Endothelial cell of hepatic sinusoid (primary cell): ENCODE measurements around the gene KRTAP10-12.
"Not testable (repeated sequence)": the region's sequence is repeated elsewhere in the genome, so short reads cannot be mapped to it uniquely, and the experiment has no call there.

Source experiments
- in situ Hi-C: cut with HindIII; loops from 2 replicates; pipeline ENCODE4 v1.10.0; 2017; ENCODE audit warnings: low sequenced_read_pairs

The KRTAP10-12 gene, protein sequence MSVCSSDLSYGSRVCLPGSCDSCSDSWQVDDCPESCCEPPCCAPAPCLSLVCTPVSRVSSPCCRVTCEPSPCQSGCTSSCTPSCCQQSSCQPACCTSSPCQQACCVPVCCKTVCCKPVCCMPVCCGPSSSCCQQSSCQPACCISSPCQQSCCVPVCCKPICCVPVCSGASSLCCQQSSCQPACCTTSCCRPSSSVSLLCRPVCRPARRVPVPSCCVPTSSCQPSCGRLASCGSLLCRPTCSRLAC

DNA sequence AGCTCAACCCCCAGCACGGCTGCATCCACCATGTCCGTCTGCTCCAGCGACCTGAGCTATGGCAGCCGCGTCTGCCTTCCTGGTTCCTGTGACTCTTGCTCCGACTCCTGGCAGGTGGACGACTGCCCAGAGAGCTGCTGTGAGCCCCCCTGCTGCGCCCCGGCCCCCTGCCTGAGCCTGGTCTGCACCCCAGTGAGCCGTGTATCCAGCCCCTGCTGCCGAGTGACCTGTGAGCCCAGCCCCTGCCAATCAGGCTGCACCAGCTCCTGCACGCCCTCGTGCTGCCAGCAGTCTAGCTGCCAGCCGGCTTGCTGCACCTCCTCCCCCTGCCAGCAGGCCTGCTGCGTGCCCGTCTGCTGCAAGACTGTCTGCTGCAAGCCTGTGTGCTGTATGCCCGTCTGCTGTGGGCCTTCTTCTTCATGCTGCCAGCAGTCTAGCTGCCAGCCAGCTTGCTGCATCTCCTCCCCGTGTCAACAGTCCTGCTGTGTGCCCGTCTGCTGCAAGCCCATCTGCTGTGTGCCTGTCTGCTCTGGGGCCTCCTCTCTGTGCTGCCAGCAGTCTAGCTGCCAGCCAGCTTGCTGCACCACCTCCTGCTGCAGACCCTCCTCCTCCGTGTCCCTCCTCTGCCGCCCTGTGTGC, at the start of gene KRTAP10-12:
Gene KRTAP10-12, plus strand, starts transcription at position 1 of the 639 bp plus-strand sequence. Its CDS starts 30 bp downstream, at position 31.
- in situ Hi-C loops = not testable (repeated sequence)

DNA sequence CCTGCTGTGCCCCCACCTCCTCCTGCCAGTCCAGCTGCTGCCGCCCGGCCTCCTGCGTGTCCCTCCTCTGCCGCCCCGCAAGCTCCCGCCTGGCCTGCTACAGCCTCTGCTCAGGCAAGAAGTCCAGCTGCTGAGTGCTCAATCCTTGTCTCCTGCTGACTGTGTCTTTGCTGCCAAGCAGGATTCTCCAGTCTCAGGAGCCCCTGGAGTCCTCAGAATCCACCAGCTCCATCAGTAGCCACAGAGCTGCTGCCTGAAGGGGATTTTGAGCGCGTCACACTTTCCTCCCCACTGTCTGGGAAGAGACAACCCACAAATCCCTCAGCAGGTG, 49.8 kb upstream of the KRTAP10-12 start:
- in situ Hi-C loops = loop anchor here (5.0 kb wide), 1 partner anchor 65 kb away; the partner anchor contains the start of gene TSPEAR

DNA sequence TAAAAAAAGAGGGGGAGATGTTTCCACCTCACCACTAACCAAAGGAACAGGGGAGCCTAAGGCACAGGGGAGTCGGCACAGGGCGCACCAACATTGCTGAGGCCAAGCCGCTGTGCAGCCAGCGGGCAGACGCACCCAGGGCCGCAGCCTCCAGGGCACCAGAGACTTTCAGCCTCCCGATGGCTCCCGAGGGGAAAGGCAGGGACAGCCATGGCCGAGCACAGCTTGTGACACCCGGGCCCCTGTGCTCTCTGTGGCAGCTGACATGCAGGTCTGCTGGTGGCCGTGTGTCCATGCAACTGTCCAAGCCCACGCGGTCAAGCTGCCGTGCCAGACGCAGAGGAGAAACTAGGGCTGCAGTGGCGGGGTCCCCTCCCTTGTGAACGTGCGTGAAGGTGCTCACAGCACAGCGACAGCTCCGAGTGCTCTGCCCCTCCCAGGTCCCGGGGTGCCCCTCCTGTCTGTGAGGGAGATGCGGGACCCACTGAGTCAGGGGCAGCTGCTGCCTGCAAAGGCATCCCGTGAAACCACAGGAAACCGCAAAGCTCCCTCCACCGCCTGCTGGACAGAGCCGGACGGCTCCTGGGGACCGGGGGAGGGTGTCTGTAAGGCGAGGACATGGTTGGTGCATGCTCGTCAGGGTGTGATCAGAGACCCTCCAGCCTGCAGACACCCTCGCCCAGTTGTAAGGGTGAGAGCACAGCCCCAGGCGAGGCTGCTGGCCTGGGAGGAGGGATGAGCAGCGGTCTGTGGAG, 48.2 kb upstream of the KRTAP10-12 start:
- in situ Hi-C loops = loop anchor here (5.0 kb wide), 1 partner anchor 64 kb away; the partner anchor contains the start of gene TSPEAR

DNA sequence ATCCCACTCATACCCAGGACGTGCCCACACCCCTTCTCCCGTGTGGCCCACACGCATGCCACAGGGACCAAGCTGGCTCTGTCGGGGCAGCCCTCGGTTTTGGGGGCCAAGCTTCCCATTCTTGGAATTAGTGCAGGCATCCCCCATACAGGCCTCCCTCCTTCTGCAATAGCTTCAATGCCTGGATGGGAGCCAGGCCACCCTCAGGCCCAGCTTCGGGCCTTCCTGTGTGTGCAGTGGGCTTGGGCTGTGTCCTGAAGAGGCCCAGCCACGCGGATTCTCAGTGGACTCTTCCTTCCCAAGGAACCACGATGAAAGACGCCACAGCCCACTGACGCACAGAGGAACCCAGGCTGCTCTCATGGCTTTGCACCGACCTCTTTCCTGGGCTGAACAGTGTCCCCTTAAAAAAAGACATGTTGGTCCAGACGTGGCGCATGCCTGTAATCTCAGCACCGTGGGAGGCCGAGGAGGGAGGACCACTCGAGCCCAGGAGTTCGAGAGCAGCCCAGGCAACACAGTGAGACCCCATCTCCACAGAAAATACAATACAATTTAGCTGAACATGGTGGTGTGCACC, 47.4 kb upstream of the KRTAP10-12 start:
- in situ Hi-C loops = loop anchor here (5.0 kb wide), 2 partner anchors 43 to 63 kb away; partner anchors contain the start of gene TSPEAR

DNA sequence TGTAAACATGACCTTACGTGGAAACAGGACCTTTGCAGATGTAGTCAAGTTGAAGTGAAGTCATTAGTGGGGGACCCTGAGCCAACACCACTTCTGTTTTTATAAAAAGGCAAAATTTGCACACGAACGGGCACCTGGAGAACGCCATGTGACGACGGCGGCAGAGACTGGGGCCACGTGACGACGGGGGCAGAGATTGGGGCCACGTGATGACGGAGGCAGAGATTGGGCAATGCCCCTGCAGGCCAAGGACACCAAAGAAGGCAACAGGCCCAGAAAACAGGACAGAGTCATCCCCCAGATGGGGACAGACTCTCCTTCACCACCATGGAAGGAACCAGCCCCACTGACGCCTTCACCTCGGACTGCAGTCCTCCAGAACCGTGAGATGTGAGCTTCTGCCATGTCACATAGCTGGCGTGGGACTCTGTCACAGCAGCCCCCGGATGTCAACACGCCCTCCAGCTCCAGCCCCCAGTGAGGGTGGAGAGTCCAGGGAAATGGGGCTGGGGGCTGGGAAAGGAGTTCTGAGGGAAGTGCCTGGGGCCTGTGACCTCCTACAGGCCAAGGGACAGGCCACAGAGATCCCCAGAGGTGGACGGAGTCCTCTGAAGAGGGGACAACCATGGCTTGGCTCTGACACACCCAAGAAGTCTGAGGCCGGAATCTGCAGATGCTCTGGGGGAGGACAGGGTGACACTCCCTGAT, 46.6 kb upstream of the KRTAP10-12 start:
- in situ Hi-C loops = loop anchor here (5.0 kb wide), 1 partner anchor 42 kb away; no protein-coding TSS in a partner anchor

DNA sequence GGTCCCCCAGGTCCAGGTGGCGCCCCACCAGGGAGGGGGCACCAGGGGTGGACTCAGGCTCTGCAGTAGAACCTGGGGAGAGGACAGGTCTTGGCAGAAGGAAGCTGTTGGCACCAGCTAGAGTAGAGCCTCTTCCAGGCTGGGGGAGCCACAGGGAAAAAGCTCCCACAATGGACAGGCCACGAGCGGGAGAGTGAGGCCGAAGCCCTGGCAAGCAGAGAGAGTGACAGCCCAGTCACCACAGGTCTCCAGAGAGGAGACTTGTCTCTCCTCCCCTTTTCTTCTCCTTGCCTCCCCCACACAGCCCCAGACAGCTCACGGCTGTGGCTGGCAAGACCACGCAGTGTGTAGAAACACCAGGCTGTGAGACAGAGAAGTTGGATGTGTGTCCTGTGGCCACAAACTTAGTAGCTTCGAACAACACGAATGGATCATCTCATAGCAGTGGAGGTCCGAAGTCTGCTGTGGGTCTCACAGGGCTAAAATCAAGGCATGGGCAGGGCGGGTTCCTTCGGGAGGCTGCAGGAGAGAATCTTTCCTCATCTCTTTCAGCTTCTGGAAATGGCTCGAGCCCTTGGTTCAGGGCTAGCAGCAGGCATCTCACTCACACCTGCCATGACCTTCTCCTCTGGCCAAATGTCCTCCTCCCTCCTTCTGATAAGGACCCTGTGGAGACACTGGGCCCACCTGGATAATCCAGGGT, 45.8 kb upstream of the KRTAP10-12 start:
- in situ Hi-C loops = loop anchor here (5.0 kb wide), 1 partner anchor 41 kb away; no protein-coding TSS in a partner anchor

DNA sequence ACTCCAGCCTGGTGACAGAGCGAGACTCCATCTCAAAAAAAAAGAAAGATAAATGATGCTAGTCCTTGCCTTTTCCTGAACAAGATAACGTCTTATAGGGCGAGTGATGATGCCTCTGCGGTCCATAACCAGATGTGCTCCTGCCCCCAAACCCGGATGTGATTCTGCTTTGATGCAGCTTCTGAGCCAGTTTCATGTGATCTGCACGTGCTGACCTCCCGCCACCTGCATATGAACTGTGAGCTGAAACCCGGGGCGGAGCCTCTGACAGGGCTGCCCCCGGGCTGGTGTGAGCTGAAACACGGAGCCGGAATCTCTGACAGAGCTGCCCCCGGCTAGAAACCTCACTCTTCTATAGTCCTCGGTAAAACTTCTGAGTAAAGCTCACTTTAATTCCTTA, 43.8 kb upstream of the KRTAP10-12 start:
- in situ Hi-C loops = loop anchor here (5.0 kb wide), 1 partner anchor 39 kb away; no protein-coding TSS in a partner anchor

DNA sequence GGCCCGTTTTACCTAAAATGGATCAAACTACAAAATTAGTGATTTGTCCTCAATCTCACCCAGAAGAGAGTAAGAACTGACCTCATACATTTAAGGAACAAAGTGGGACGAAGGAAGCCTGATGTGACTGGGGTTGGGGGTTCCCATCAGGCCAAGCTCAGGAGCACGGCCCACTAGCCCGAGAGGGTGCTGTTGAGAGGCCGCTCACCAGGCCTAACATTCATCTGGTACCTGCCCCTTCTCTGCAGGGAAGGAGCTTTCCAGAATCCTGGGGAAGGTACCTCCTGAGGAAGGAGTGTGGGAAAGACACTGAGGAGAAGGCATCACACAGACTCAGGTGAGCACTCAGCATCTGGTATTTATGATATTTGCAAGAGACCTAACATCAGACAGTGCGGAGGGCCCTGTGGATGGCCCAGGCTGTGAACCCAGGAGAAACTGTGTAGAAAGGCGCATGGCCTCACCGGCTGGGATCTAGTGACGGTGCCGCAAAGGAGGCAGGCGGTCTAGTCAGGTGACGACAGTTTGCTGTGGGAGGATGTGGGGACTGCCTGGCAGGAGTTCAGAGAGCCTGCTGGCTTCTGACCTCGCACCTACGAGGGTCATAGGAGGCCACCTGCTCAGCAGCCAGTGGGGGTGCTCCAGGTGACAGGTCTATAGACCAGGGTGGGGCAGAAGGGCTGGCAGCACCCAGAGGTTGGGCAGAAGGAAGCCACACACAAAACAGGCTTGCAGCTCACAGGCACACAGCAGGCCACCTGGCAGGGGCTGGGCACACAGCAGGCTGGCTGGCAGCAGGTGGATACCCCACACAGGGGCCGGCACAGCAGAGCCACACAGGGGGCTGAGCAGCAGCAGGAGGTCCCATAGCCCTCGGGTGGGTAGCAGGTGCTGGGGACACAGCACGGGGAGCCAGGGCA, 43.1 kb upstream of the KRTAP10-12 start:
- in situ Hi-C loops = loop anchor here (5.0 kb wide), 1 partner anchor 38 kb away; no protein-coding TSS in a partner anchor

DNA sequence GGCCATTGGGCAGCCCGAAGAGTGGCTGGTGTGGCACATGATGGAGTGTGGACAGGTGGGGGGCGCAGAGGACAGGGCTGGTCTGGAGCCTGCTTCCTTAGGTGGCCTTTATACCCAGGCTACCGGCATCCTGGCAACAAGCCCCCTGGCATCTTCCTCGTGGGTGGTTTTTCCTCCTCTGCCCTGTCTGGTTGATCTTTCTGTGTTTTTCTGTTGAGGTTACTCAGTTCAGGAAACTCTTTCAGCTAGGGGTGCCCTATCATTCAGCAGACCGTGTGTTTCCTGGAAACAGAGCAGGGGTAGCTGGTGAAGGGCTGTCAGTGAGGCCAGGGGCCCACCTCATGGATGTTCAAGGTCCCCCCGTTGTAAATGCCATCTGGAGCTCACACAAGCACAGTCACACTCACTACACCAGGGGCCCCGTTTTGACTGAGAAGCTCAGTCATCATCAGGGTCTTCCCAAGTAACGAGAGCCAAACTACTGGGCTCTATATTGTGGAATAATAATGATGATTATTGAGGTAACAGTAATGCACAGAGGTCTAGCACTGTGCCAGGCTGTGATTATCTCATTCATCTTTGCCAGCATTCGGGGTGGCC, 42.3 kb upstream of the KRTAP10-12 start, which contains the start of gene KRTAP12-4:
Gene KRTAP12-4, minus strand, starts transcription at position 84 of the 600 bp plus-strand sequence. Its CDS starts 45 bp downstream, at position 39.
- in situ Hi-C loops = loop anchor here (5.0 kb wide), 1 partner anchor 38 kb away; no protein-coding TSS in a partner anchor

DNA sequence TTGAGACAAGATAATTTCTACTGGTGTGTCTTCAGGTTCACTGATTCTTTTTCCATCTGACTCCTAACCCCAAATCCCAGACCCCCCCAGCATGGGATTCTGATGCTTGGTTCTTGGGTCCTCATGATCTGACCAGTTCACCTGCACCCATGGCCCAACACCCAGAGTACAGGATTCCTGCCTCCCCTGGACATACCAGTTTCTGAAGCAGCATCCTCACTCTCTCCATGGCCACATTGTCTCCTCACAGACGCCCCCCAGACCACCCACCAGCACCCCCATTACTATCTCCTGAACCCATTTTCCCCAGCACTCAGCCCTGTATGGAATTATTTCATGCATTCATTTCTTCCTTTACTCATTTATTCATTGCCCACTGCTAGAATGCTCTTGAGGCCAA, 40.1 kb upstream of the KRTAP10-12 start:
- in situ Hi-C loops = no loop called here

DNA sequence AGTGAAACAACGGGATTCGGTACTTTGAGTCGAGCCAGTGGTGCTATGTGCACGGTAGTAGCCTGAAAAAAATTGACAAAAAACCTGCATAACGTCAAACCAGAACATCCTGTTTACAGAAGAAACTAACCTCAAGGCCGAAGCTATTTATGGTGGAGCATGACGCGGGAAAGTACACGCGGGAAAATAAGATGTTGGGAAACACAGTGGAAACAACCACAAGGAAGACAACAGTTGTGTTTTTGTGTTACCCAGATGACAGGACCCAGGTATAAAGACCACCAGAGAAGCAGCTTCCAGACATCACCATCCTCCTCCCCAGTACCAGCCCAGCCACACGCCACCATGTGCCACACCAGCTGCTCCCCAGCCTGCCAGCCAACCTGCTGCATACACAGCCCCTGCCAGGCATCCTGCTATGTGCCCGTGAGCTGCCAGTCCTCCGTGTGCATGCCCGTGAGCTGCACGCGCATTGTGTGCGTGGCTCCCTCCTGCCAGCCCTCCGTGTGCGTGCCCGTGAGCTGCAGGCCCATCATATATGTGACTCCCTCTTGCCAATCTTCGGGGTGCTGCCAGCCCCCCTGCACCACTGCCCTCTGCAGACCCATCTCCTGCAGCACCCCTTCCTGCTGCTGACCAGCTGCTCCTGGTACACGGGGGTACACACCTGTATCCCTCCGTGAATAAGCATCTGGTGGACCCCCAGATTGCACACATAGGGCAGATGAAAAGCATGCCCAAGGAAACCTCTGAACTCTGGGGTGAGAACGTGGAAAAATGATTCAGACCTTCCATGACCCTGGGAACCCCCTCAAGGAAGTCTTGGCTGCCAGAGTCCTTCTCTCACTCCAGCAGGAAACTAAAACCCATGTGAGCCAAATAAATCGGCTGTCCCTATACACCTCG, 39.1 kb upstream of the KRTAP10-12 start, which contains the start of gene KRTAP12-3:
Gene KRTAP12-3, plus strand, starts transcription at position 298 of the 906 bp plus-strand sequence. Its CDS starts 48 bp downstream, at position 346.
- in situ Hi-C loops = no loop called here

DNA sequence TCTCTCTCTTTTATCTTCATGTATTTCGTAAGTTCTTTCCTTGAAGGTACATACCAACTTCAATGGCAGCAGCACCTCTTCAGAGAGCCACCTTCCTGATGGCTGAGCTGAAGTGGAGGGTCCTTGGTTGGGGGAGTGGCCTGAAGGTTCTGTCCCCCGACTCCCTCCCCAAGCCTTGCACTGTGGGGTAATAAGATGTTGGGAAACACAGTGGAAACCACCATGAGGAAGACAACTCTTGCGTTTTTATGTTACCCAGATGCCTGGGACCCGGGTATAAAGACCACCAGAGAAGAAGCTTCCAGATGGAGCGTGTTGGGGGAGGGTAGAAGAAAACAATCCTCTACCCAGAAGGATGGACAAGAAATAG, 38.4 kb upstream of the KRTAP10-12 start:
- in situ Hi-C loops = no loop called here

DNA sequence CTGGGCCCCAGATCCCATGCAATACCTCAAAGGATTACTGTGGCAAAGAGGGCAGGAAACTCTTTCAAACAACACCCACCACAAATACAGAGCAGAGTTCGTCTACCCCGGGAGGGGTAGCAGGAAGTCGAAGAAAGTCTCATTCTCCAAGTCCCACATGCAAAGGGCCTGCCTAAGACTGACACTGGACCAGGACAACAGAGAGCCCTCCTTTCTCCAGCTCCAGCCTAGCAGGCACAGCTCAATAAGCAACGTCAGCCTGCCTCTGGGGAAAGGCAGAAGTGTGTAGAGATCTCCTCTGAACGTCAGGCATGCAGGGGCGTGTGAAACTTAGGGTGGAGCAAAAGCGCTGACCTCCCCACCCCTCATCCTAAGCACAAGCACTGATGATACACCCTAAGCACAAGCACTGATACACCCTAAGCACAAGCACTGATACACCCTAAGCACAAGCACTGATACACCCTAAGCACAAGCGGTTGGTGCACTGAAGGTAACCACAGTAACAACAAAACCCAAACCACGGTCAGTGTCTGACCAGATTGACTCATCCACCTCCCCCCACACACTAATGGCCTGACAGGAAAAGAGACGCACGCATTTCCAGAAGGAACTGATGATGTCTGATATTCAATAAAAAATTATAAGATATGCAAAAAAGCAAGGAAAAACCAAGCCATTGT, 37.9 kb upstream of the KRTAP10-12 start:
- in situ Hi-C loops = no loop called here

DNA sequence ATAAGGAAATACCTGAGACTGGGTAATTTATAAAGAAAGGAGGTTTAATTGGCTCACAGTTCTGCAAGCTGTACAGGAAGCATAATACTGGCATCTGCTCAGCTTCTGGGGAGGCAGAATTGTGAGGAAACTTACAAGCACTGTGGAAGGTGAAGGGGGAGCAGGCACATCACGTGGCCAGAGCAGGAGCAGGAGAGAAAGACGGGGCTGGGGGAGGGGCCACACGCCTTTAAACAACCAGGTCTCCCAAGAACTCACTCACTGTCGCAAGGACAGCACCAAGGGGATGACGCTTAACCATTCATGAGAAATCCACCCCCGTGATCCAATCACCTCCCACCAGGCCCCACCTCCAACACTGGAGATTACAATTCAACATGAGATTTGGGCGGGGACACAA, 35.4 kb upstream of the KRTAP10-12 start:
- in situ Hi-C loops = loop anchor here (5.0 kb wide), 1 partner anchor 76 kb away; no protein-coding TSS in a partner anchor

DNA sequence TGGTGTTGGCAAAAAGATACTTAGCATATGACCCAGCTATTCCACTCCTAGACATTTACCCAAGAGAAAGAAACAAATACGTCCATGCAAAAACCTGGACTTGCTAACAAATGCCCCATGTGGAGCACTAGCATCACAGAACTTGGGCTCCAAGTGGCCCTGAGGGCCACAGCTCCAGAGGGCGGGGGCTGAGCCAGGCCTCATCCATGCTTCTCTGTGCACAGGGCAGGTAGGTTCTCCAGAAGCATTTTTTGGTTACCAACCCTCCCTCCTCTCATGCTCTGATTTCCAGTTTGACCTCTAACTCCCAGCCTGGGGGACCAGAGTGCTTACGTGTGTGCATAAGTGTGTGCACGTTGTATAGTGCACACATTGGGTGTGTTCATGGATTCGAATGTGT, 32.3 kb upstream of the KRTAP10-12 start:
- in situ Hi-C loops = loop anchor here (5.0 kb wide), 1 partner anchor 73 kb away; no protein-coding TSS in a partner anchor
